HG03575 (cell line): Measurements from ENCODE around the gene IRGQ.
"Not testable (repeated sequence)": the region's sequence is repeated elsewhere in the genome, so short reads cannot be mapped to it uniquely, and the experiment has no call there.

Experiments used
- ATAC-seq: cut with Tn5 transposase; IDR thresholded peaks from one replicate; pipeline ENCODE4 v1.9.1; 2021; ENCODE audit not compliant: unreplicated experiment, insufficient number of reproducible peaks, low FRiP score; ENCODE audit errors: extremely low read depth

The IRGQ gene

DNA sequence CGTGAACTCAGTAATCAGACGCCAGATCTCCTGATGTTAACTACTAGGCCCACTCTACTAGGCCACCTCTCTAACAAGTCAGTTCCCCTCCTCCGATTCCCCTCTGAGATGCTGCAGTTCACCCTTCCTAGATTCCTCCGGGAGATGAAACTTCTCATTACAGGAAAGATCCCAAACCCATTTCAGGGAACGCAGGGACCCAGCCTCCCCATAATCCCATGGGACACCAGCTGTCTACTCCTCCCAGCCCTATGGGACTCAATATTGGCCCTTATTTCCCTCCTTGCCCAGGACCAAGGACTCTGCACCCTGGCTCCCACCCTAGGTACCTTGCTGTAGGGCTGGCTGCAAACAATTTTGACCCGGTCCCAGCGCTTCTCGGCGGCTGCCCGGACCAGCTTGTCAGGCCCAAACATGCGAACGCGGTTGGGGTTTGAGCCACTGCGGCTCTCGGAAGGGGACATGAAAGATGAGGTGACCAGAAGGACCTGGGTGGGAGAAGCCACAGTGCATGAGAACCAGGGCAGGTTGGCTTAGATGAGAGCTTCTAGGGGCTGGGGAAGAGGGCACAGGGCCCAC, 41.5 kb downstream of the IRGQ start:
- no peak for ATAC-seq

DNA sequence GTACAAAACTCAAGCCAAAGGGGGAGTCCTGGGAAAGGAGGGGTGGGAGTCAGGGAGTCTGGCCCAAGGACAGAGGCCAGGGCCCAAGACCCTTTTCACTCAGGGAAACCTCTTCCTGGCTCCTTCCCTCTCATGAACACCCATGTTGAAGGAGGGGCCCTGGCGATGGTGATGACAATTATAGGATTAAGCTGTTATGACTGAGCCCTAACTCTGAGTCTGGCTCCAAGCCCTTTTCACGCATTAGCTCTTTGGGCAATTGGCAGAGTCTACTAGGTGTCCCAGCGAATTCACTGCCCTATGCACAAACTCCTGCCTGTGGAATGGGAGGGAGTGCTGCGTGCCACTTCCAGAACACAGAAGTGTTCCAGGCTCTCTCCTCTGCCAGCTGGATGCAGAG, 42.3 kb downstream of the IRGQ start:
- no peak for ATAC-seq

DNA sequence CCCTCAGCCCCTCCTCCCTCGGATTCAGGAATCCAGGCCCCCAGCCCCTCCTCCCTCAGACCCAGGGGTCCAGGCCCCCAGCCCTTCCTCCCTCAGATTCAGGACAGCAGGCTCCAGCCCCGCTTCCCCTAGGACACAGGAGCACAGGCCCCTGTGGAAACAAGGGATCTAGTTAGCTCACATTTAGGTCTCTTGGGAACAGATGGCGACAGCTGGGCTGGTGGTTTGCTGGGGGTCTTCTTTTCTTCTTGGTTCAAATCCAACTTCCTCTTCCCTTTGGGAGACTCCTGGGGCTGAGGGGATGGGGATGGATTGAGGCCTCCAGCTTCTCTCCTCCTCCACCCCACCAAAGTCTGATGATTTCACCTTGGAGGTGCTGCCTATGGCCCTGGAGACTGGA, 43.3 kb downstream of the IRGQ start:
- no peak for ATAC-seq

DNA sequence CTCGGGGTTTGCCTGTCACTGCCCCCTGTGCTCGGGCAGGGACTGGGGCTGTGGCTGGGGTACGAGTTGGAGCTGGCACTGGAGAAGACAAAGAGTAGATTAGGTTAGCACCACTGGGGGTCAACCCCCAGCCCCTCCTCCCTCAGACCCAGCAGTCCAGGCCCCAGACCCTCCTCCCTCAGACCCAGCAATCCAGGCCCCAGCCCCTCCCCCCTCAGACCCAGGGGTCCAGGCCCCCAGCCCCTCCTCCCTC, 43.8 kb downstream of the IRGQ start:
- no peak for ATAC-seq

DNA sequence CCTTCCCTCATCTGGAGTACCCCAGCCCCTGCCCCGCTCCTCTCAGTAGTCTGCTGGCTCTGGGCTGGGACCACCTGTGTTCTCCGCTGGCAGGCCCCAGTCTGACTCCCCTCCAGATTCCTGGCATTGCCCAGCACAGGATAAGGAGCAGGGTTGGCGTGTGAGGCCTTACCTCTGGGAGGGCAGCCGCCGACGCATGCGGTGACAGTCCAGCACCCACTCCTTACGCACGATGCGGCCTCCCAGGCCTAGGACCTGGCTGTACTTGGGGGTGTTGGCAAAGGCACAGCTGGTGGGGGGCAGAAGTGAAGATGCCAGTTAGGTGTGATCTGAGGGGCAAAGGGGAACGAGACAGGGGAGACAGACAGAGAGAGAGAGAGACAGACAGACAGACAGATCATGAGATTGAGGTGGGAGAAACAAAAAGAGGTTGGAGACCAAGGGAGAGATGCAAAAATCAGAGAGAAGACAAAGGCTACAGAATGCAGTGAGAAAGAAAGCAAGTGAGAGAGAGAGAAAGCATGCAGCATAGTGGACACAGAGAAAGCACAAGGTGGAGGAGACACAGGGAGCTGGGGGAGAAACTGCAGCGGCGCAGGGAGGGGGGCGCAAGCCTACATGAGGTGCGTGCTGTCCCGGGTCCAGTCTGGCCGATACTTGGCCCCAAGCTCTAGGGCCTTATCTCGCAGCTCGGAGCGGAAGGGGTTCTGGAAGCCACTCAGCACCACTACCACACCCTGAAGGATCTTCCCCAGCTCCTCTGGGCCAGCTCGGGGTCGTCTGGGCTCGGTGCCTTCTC, 44.3 kb downstream of the IRGQ start:
- no peak for ATAC-seq

DNA sequence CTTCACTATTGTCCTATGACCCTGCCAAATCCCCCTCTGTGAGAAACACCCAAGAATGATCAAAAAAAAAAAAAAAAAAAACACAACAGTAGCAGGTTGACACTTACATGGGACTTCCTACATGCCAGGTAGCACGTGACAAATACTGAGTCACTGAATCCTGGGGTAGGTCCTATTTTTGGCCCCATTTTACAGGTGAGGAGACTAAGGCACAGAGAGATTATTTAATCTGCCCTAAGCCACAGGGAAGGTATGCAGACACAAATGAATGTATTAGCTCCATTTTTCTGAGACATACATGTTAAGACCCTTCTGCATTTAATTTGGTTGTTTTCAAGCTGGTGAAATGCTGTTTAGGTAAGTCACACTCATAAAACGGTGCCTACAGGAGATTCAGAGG, 47.2 kb downstream of the IRGQ start:
- ATAC-seq, result no peak

DNA sequence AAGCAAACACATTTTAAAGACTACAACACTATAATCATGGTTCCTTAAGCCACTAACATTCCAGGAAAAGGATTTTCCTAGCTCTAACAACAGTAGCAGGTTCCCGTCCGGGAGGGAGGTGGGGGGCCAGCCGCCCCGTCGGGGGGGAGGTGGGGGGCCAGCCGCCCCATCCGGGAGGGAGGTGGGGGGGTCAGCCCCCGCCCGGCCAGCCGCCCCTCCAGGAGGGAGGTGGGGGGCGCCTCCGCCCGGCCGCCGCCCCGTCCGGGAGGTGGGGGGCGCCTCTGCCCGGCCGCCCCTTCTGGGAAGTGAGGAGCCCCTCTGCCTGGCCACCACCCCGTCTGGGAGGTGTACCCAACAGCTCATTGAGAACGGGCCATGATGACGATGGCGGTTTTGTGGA, 48.0 kb downstream of the IRGQ start:
- ATAC-seq, result not testable (repeated sequence)

DNA sequence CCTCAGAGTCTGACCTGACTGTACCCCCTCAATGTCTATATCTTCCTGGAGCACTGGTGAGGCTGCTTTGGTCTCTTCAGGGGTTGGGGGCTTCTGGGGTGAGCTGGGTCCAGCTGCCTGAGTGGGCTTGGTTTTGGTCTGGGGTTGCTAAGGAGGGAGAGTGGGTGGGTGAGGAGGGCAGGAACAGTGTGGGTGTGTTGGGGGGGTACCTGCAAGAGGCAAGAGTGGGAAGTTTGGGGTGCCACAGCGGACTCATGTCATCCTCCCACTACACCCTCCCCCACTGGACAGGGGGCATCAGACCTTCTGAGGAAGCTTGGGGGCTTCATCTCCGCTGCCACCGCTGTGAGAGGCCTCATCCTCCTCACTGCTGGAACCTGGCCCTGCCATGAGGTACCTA, 49.4 kb downstream of the IRGQ start:
- no peak for ATAC-seq

DNA sequence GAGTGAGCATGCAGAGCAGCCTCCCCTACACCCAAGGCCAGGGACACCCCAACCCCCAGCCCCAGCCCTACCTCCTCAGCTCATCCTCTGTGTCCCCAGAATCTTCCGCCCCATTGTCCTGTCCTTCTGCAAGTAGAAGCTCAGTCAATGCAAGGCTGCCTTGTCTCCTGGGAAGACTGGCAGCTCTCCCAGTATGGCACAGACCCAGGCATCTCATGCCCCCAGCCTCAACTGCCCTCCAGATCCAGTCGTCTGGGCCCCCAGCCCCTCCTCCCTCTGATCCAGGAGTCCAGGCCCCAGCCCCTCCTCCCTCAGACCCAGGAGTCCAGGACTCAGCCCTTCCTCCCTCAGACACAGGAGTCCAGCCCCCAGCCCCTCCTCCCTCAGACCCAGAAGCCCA, 50.0 kb downstream of the IRGQ start:
- no peak for ATAC-seq

DNA sequence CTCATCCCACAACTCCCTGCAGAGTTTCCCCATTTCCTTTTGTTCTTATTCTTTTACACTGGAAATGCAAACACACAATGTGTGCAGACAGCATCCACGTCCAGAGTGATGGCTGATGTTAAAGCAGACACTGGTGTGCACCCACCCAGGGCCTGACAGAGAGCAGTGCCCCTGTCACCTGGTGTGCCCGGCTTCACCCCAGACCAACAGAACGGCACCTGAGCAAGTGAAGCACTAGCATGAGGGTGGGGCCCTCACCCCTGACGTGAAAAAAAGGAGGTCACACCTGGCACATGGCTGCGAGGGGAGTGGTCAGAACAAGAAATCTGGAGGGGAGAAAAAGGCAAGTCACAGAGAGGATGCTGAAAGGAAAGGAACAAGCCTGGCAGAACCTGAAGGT, 50.7 kb downstream of the IRGQ start:
- ATAC-seq, result no peak

DNA sequence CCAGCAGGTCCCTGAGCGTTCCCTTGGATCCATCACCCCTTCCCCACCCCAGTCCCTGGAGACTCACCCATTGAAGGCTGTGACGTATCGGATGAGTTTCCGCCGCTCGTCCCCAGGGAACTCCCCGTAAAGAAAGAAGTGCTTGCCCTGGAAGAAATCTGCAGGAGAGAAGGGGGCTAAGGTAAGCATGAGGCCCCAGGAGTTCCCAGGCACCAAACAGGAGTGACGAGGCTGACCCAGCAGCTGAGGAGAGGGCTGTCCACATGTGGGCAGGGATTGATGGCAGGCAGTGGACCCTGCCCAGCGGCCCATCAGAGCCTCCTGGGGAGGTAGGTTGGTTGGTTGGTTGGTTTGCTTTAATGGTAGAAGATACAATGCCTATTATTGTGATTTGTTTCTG, 51.9 kb downstream of the IRGQ start:
- ATAC-seq, result no peak

DNA sequence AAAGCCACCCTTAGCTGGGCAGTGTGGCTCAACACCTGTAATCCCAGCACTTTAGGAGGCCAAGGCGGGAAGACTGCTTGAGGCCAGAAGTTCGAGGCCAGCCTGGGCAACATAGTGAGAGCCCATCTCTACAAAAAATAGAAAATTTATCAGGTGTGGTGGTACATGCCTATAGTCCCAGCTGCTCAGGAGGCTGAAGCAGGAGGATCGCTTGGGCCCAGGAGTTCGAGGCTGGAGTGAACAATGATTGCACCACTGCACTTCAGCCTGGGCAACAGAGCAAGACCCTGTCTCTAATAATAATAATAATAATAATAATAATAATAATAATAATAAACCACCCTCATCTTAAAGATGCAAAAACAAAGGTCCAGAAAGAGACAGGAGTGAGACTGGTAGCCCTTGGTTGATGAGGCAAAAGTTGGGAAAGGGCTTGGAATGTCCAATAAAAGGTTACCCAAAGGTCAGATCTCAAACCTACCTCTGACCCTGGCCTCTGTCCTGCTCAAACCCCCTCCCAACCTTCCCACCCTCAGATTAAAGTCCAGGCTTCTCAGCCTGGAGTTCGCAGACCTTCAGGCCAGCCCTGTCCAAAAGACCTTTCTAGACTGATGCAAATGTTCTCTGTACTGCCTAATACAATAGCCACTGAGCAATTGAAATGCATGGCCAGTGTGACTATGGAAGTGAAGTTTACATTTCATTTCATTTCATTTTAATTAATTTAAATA, 53.8 kb downstream of the IRGQ start:
- no peak for ATAC-seq

DNA sequence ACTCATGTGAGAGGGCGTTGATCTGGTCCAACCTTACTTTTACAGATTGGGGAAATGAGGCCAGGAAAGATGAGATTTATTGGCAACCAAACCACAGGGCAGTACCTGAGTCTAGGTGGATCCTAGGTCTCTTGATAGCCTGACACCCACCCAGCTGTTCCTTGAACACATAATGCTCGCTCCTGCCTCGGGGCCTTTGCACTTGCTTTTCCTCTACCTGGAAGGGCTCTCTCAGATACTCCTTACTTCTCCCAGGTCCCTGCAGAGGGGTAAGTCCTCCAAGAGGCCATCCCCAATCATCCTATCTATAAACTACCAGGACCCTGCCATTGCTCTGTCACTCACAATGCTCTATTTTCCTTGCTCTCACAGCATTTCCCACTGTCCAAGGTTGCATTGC, 55.6 kb downstream of the IRGQ start:
- ATAC-seq, result no peak

DNA sequence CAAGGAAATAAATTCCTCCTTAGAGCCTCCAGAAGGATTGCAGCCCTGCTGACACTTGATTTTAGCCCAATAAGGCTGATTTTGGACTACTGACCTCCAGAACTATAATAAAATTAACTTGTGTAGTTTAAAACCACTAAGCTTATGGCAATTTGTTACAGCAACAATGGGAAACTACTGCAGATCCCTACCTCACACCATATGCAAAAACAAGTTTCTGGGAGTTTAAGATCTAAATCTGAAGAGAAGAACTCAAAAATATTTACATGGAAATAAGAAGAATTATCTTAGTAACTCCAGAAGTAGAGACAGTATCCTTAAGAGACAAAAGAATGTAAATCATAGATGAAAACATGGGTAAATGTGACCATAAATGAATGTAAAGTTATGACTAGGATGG, 57.0 kb downstream of the IRGQ start:
- ATAC-seq, result no peak

DNA sequence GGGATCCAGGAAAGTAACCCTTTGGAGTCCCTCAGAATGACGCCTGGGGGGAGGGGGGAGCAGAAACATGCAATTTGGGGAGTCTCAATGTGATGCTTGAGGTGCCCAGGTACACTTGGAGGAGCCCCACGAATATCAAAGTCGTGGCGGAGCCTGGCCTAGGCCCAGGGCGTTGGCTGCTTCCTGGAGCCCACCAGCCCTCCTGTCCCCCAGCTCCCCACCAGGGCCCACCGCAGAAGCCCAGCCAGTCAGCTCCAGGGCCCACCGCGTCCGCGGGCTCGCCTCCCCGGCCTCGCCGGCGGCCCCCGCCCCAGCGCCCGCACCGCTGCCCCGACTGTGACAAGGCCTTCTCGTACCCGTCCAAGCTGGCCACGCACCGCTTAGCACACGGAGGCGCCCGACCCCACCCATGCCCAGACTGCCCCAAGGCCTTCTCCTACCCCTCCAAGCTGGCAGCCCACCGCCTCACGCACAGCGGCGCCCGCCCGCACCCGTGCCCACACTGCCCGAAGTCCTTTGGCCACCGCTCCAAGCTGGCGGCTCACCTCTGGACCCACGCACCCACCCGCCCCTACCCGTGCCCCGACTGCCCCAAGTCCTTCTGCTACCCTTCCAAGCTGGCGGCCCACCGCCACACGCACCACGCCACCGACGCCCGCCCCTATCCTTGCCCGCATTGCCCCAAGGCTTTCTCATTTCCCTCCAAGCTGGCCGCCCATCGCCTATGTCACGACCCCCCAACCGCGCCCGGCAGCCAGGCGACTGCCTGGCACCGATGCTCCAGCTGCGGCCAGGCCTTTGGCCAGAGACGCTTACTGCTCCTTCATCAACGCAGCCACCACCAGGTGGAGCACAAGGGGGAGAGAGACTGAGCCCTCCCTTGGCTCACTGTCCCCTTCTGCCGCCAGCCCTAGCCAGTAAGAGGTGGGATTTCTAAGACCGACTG, 60.8 kb downstream of the IRGQ start:
- ATAC-seq, result no peak
